Fibroblast of villous mesenchyme (primary cell): ENCODE results near the gene PRR23B. TPM values are rescaled to one million over a fixed set of nuclear protein-coding genes. Genes with fewer than 3 reads are reported as not detected.

ENCODE experiments used
- DNase-seq: peaks from one replicate; pipeline ENCODE4 v3.0.0-alpha.2; 2010; ENCODE audit warnings: low read depth
- H3K4me3 ChIP-seq: 2 replicates; pipeline ENCODE4 v1.5.1; 2011; ENCODE audit warnings: low read depth, mild to moderate bottlenecking, low read length
- total RNA-seq: library from RNA; depleted of rRNA; stranded (reverse); fragments of >200 nt; gene quantifications from 2 replicates; pipeline ENCODE4 v1.2.3, GENCODE V29; 2012
- TF ChIP-seq, protein P1 (sequence below): IDR thresholded peaks from 2 replicates; pipeline ENCODE4 v1.5.1; 2012; ENCODE audit warnings: low read depth, mild to moderate bottlenecking, low read length; ENCODE audit not compliant: insufficient read depth

The PRR23B gene
- total RNA-seq, result not detected in 2 replicates

- no peak within 1 kb of the TSS for H3K4me3 ChIP-seq
- TF ChIP-seq, protein P1, sequence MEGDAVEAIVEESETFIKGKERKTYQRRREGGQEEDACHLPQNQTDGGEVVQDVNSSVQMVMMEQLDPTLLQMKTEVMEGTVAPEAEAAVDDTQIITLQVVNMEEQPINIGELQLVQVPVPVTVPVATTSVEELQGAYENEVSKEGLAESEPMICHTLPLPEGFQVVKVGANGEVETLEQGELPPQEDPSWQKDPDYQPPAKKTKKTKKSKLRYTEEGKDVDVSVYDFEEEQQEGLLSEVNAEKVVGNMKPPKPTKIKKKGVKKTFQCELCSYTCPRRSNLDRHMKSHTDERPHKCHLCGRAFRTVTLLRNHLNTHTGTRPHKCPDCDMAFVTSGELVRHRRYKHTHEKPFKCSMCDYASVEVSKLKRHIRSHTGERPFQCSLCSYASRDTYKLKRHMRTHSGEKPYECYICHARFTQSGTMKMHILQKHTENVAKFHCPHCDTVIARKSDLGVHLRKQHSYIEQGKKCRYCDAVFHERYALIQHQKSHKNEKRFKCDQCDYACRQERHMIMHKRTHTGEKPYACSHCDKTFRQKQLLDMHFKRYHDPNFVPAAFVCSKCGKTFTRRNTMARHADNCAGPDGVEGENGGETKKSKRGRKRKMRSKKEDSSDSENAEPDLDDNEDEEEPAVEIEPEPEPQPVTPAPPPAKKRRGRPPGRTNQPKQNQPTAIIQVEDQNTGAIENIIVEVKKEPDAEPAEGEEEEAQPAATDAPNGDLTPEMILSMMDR, result peak; percentile 24
- DNase-seq, result no peak
These were observed at the start of gene PRR23B for GRCh38 chr3:139020868-139021234. Gene PRR23B, minus strand, starts transcription at chr3:139020926. Its CDS starts 265 bp downstream, at chr3:139020661.

GRCh38 chr3:139062918-139063317, 42.2 kb upstream of the PRR23B start:
- TF ChIP-seq, protein P1, result no peak
- H3K4me3 ChIP-seq, result no peak overlapping the region
- peak; percentile 31 for DNase-seq

- H3K4me3 ChIP-seq, result no peak overlapping the region
- TF ChIP-seq, protein P1, result no peak
- no peak for DNase-seq
These were observed 32.3 kb upstream of the PRR23B start for GRCh38 chr3:139052802-139053600.

GRCh38 chr3:139044366-139045210, 23.9 kb upstream of the PRR23B start, which contains the start of gene PRR23C:
Gene PRR23C, minus strand, starts transcription at chr3:139044892. Its CDS starts 272 bp downstream, at chr3:139044620.
- no peak within 1 kb of the TSS for H3K4me3 ChIP-seq
- no peak for DNase-seq
- TF ChIP-seq, protein P1, result peak; percentile 8

GRCh38 chr3:139043554-139044365, 23.0 kb upstream of the PRR23B start:
- TF ChIP-seq, protein P1, result no peak
- DNase-seq, result no peak
- no peak overlapping the region for H3K4me3 ChIP-seq

GRCh38 chr3:139037478-139037877, 16.8 kb upstream of the PRR23B start:
- no peak for DNase-seq
- no peak overlapping the region for H3K4me3 ChIP-seq
- TF ChIP-seq, protein P1, result no peak
